ENCODE data around the gene HCRTR1. TPM values are rescaled to one million over a fixed set of nuclear protein-coding genes. Genes with fewer than 3 reads are reported as not detected.

HCRTR1 gene
- total RNA-seq, 4 donors from 2014 or later = 1.7 TPM; not detected in 3

GRCh38 chr1:31633117-31633516 is 15.6 kb downstream of the HCRTR1 start:
- TF ChIP-seq CTCF (IDR thresholded peaks at IDR 0.05; ENCODE audit: low read depth) = no peak

GRCh38 chr1:31637915-31638673 is 20.6 kb downstream of the HCRTR1 start:
- no peak for TF ChIP-seq CTCF (IDR thresholded peaks at IDR 0.05; ENCODE audit: low read depth)

GRCh38 chr1:31639543-31639942 is 22.1 kb downstream of the HCRTR1 start:
- no peak for TF ChIP-seq CTCF (IDR thresholded peaks at IDR 0.05; ENCODE audit: low read depth)

- TF ChIP-seq CTCF (IDR thresholded peaks at IDR 0.05; ENCODE audit: low read depth) = no peak
These were observed 22.7 kb downstream of the HCRTR1 start for GRCh38 chr1:31640179-31640578.

GRCh38 chr1:31640964-31641363 is 23.5 kb downstream of the HCRTR1 start:
- no peak for TF ChIP-seq CTCF (IDR thresholded peaks at IDR 0.05; ENCODE audit: low read depth)

GRCh38 chr1:31642366-31642765 is 24.9 kb downstream of the HCRTR1 start:
- no peak for TF ChIP-seq CTCF (IDR thresholded peaks at IDR 0.05; ENCODE audit: low read depth)

GRCh38 chr1:31642897-31643296 is 25.4 kb downstream of the HCRTR1 start:
- no peak for TF ChIP-seq CTCF (IDR thresholded peaks at IDR 0.05; ENCODE audit: low read depth)
